Kidney capillary endothelial cell (primary cell): ENCODE data around the gene HOXB3.
A peak's percentile ranks its signal among the peaks of the same experiment; 100 is the strongest.

Experiments used
- DNase-seq: peaks from one replicate; pipeline ENCODE4 v3.0.0-alpha.2; 2018; ENCODE audit warnings: low spot score

HOXB3 gene

DNA sequence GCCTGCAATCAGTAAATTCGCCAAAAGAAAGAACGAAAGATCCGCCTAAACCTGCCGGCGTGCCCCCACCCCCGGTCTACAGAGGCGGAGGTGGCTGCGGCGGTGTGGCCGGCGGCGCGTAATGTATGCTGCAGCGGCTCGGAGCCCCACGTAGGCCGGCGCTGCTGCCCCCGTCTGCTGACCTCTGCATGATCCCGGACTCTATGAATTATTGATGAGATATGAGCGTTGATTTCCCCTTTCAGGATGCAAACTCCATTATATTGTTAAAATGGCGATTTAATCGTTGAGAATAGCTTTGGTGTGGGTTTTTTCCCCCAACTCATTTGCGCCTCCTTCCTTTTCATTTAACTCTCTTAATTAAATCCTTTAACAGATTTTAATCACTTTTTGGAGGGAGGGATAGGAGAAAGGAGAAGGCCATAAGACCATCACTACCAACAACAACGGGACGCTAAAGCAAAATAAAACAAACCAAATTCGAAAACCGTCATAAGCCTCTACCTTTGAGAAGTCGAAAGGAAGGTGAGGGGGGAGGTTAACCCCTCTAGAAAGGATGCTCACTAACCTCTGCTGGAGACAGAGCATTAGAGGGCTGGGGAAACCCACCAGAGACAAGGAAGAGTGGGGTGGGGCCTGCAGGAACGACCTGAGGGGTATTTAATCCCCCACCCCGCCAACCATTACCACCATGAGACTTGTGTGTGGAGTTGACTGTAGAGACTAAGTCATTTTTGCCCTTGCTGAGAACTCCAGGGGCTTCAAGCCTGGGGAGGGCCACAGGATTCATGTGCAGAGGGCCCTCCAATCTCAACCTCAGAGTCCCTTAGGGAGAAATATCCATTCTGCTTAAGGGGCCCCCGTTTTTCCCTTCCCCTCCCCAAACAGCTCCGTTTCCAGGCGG lies 3.4 kb downstream of the HOXB3 start:
- DNase-seq = no peak

- no peak for DNase-seq
These were observed 5.8 kb downstream of the HOXB3 start for GRCh38 chr17:48584223-48584741.

- no peak for DNase-seq
These were observed 6.3 kb downstream of the HOXB3 start for GRCh38 chr17:48583708-48584222.

DNA sequence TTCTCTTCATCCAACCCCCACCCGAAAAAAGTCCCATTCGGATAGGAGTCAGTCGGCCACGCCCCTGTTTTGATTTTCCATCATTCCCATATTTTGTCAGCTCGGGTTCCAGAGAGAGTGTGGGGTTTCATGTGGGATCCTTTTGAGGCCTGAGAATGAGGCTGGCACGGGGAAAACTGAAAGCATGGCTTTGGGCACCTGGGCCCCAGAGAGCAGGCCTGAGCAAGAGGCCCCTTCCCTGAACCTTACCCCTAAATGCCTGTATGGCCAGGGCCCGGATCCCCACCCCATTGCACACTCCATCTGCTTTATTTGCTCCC lies 7.3 kb downstream of the HOXB3 start:
- DNase-seq = no peak

GRCh38 chr17:48579760-48580554 lies 10.1 kb downstream of the HOXB3 start:
- no peak for DNase-seq

DNA sequence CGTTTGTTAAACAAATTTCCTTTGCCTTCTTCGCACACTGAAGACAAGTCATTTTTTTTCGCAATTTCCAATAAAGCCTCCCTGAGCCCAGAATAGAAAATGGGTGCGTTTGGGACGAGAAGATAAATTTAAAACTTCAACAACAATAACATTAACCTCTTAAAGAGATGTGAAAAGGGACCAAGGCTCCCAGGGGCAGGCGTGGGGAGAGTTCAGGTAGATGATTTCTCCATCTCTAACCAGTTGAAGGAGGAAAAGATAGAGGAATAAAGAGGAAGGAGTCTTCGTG lies 10.6 kb downstream of the HOXB3 start:
- DNase-seq = no peak

DNA sequence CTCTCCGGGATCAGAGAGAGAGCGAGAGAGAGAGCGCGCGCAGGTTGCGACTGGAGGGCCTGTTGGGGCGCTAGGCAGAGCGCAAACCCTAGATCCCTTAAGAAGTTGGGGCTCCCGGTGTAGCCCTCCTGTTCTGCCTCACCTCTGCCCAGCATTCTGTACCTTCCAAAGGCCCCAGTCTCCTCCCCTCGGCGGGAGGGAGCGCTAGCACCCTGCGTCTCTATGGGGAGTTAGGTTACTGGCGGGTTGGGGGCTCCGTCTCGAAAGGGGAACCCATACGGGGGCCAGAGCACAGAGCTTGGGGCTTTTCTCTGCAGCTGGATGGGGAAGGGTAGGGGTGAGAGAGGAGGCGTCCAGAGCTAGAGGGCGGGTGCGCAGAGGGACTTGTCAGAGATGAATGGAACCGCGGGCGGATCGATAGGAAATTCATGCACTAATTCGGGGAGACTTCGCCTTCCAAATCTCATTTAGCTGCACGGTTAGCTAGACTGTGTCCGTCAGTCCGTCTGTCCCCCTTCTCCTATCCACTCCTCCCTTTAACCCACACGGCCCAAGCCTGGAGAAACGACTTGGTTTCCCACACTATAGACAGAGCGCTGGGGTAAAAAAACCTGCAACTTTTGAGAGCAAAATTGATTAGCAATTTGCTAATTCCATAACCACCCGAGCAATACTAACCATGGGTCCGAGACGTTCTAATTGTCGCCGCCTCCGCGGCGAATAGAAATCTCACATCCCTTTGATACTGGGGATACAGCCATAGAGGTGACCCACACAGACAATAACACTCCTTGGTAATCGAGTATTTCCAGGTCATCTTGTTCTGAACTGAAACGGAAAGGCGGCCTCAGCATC lies 11.2 kb downstream of the HOXB3 start:
- DNase-seq = no peak

DNA sequence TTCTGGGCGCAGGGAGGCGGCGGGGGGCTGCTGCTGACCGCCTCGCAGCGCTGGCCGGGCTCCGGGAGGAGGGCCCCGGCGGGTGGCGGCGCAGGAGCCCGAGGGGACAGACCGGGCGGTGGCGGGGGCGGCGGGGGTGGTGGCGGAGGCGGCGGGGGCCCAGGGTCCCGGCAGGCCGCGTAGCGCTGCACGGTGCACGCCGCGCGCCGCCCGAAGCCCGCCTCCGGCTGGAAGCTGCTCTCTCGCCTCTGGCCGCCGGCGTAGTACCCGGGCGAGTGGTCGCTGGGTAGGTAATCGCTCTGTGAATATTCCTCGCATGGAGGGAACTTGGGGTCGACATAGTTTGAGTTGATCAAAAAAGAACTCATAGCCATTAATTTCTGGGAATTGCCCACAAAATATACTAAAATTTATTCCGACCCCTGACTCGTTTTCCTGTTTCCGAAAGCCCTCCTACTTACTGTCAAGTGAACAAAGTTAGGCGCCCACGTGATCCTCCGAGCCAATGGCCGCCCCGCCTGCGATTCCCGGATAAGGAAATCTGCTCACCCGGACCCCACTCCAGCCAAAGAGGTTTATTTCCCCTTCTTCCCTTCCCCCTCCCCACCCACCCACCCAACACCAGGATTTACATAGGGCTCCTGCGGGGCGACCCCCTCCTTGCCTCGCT lies 12.0 kb downstream of the HOXB3 start, which contains the start of gene HOXB4:
Gene HOXB4 (minus strand): TSS at position 405 of the 670 bp plus-strand sequence. CDS start 31 bp downstream, at position 374.
- peak; percentile 81 for DNase-seq

- no peak for DNase-seq
These were observed 12.6 kb downstream of the HOXB3 start for GRCh38 chr17:48577330-48577945.

DNA sequence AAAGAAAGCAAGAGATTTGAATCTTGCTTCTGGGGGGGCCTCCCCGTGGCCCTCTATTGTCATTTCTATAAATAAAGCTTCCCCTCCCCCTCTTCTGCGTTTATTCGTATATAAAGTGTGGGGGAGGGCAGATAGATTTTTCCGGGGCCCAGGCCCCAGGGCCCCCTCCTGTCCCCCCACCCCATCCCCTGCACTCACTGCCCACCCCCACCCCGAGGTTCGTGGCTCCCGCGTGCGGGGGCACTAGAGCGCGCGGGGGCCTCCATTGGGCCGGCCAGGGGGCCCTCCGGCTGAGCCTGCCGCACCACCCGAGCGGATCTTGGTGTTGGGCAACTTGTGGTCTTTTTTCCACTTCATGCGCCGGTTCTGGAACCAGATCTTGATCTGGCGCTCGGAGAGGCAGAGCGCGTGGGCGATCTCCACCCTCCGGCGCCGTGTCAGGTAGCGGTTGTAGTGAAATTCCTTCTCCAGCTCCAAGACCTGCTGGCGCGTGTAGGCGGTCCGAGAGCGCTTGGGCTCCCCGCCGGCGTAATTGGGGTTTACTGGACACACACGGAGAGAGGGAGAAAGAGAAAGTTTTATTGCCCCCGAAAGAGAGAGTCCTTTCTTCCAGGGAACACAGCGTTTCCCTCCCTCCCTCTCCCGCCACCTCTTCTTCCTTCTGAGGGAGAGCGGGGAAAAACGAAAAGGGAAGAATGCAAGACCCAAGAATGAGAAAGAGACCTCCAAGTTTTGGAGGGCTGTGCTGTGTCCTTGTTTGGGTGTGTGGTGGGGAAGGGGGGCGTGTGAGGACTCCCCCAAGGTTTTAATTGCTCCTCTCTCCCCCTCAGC lies 13.3 kb downstream of the HOXB3 start:
- no peak for DNase-seq

GRCh38 chr17:48575673-48576478 lies 14.2 kb downstream of the HOXB3 start:
- DNase-seq = no peak

- no peak for DNase-seq
These were observed 14.9 kb downstream of the HOXB3 start for GRCh38 chr17:48575066-48575582.

- DNase-seq = no peak
These were observed 15.5 kb downstream of the HOXB3 start for GRCh38 chr17:48574505-48575065.

DNA sequence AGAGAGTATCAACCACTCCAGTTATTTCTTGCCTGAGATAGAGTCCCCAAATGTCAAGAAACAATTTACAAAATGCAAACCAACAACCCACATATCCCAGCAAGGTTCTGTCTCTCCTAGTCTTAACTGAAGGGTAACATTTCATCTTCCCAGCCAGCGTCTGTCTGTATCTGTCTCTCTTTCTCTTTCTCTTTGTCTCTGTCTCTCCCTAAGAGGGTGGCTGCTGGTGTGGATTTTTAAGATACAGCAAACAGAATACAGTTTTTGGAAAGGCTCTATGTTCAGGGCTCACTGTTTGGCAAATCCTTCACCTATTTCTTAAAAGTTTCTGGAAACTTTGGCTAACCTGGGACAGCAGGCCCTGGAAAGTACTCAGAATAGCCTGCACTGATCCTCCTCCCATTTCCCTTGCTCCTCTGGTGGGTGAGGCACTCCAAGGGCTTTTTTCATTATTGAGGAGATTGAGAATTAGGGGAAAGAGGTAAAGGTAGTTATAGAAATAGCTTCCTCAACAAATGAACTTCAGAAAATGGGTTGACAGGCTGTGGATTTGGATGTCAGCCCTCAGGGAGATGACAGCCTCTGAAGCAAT lies 18.1 kb downstream of the HOXB3 start:
- no peak for DNase-seq

- no peak for DNase-seq
These were observed 18.8 kb downstream of the HOXB3 start for GRCh38 chr17:48571024-48571818.

DNA sequence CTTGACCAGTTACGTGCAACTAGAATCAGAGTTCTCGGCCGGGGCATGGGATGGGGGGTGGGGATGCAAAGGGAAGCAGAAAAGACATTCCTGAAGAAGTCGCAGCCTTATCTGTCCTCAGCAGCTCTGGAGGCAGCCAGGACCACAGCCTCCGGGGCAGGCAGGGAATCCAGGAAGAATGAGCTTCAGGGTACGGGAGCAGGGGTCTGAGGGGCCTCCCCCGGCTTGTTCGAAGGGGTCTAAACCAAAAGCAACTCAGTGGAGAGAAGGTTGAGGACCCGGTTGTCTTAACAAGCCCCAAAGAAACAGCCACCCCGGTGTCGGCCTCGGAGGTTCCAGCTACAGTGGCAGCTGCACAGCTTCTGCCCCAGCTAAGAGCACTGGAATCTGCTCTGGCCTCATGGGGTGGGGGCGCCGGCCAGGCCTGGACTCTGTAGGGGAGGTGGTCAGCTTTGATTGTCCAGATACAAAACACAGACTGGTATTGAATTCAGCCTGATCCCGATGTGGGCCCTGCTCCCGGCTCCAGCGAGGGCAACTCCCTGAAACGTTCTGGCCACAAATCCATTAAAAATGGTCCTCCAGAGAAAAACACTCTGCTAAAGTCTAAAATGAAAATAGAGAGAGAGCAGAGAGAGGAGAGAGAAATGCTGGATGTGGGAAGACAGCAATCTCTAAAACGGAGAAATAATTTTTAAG lies 19.6 kb downstream of the HOXB3 start:
- no peak for DNase-seq
